ENCODE data around the gene TTC39C.
"Not testable (repeated sequence)": the region's sequence is repeated elsewhere in the genome, so short reads cannot be mapped to it uniquely, and the experiment has no call there.

DNA sequence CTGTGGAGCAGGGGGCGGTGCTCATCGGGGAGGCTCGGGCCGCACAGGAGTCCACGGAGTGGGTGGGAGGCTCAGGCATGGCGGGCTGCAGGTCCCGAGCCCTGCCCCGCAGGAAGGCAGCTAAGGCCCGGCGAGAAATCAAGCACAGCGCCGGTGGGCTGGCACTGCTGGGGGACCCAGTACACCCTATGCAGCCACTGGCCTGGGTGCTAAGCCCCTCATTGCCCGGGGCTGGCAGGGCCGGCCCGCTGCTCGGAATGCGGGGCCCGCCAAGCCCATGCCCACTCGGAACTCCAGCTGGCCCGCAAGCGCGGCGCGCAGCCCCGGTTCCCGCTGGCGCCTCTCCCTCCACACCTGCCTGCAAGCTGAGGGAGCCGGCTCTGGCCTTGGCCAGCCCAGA lies 135.0 kb downstream of the TTC39C start:
- not testable (repeated sequence) for TF ChIP-seq EZH2 (IDR thresholded peaks at IDR 0.05; ENCODE audit: borderline replicate concordance, low read depth, low read length, severe bottlenecking)
- TF ChIP-seq, protein P1, sequence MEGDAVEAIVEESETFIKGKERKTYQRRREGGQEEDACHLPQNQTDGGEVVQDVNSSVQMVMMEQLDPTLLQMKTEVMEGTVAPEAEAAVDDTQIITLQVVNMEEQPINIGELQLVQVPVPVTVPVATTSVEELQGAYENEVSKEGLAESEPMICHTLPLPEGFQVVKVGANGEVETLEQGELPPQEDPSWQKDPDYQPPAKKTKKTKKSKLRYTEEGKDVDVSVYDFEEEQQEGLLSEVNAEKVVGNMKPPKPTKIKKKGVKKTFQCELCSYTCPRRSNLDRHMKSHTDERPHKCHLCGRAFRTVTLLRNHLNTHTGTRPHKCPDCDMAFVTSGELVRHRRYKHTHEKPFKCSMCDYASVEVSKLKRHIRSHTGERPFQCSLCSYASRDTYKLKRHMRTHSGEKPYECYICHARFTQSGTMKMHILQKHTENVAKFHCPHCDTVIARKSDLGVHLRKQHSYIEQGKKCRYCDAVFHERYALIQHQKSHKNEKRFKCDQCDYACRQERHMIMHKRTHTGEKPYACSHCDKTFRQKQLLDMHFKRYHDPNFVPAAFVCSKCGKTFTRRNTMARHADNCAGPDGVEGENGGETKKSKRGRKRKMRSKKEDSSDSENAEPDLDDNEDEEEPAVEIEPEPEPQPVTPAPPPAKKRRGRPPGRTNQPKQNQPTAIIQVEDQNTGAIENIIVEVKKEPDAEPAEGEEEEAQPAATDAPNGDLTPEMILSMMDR (IDR thresholded peaks at IDR 0.05; ENCODE audit: borderline replicate concordance, extremely low read depth, low read length, poor library complexity, severe bottlenecking): not testable (repeated sequence)

All from DND-41 (cell line).